ENCODE data around the gene HUNK.

Gene HUNK

GRCh38 chr21:31878831-31879230, 6.0 kb downstream of the HUNK start:
- no peak for TF ChIP-seq ZNF274 (IDR thresholded peaks at IDR 0.05; ENCODE audit: low read depth, low read length)
- no peak overlapping the region for H3K4me3 ChIP-seq (ENCODE audit: low read length)

- TF ChIP-seq ZNF274 (IDR thresholded peaks at IDR 0.05; ENCODE audit: low read depth, low read length): no peak
- no peak overlapping the region for H3K4me3 ChIP-seq (ENCODE audit: low read length)
Measured at GRCh38 chr21:31879241-31879650, 6.4 kb downstream of the HUNK start.

- no peak for TF ChIP-seq ZNF274 (IDR thresholded peaks at IDR 0.05; ENCODE audit: low read depth, low read length)
- H3K4me3 ChIP-seq (ENCODE audit: low read length): no peak overlapping the region
Measured at GRCh38 chr21:31879911-31880310, 7.1 kb downstream of the HUNK start.

GRCh38 chr21:31880816-31881215, 8.0 kb downstream of the HUNK start:
- TF ChIP-seq ZNF274 (IDR thresholded peaks at IDR 0.05; ENCODE audit: low read depth, low read length): no peak
- no peak overlapping the region for H3K4me3 ChIP-seq (ENCODE audit: low read length)

GRCh38 chr21:31882711-31883110, 9.9 kb downstream of the HUNK start:
- no peak for TF ChIP-seq ZNF274 (IDR thresholded peaks at IDR 0.05; ENCODE audit: low read depth, low read length)
- no peak overlapping the region for H3K4me3 ChIP-seq (ENCODE audit: low read length)

GRCh38 chr21:31885146-31885545, 12.3 kb downstream of the HUNK start:
- H3K4me3 ChIP-seq (ENCODE audit: low read length): no peak overlapping the region
- TF ChIP-seq ZNF274 (IDR thresholded peaks at IDR 0.05; ENCODE audit: low read depth, low read length): no peak

- TF ChIP-seq ZNF274 (IDR thresholded peaks at IDR 0.05; ENCODE audit: low read depth, low read length): no peak
Measured at GRCh38 chr21:31886915-31887314, 14.1 kb downstream of the HUNK start.

GRCh38 chr21:31887391-31887841, 14.6 kb downstream of the HUNK start:
- H3K4me3 ChIP-seq (ENCODE audit: low read length): no peak overlapping the region
- TF ChIP-seq ZNF274 (IDR thresholded peaks at IDR 0.05; ENCODE audit: low read depth, low read length): no peak

More at GRCh38 chr21:31886915-31887314, 14.1 kb downstream of the HUNK start:
- no peak overlapping the region for H3K4me3 ChIP-seq (ENCODE audit: low read length)

- H3K4me3 ChIP-seq (ENCODE audit: low read length): no peak overlapping the region
- TF ChIP-seq ZNF274 (IDR thresholded peaks at IDR 0.05; ENCODE audit: low read depth, low read length): no peak
Measured at GRCh38 chr21:31888936-31889371, 16.1 kb downstream of the HUNK start.

- no peak for TF ChIP-seq ZNF274 (IDR thresholded peaks at IDR 0.05; ENCODE audit: low read depth, low read length)
- no peak overlapping the region for H3K4me3 ChIP-seq (ENCODE audit: low read length)
Measured at GRCh38 chr21:31889460-31889859, 16.6 kb downstream of the HUNK start.

GRCh38 chr21:31892686-31893085, 19.9 kb downstream of the HUNK start:
- no peak for TF ChIP-seq ZNF274 (IDR thresholded peaks at IDR 0.05; ENCODE audit: low read depth, low read length)
- no peak overlapping the region for H3K4me3 ChIP-seq (ENCODE audit: low read length)

- no peak overlapping the region for H3K4me3 ChIP-seq (ENCODE audit: low read length)
Measured at GRCh38 chr21:31893851-31894415, 21.1 kb downstream of the HUNK start.

GRCh38 chr21:31894457-31894856, 21.6 kb downstream of the HUNK start:
- TF ChIP-seq ZNF274 (IDR thresholded peaks at IDR 0.05; ENCODE audit: low read depth, low read length): no peak

More at GRCh38 chr21:31893851-31894415, 21.1 kb downstream of the HUNK start:
- no peak for TF ChIP-seq ZNF274 (IDR thresholded peaks at IDR 0.05; ENCODE audit: low read depth, low read length)

GRCh38 chr21:31895077-31895835, 22.4 kb downstream of the HUNK start:
- TF ChIP-seq ZNF274 (IDR thresholded peaks at IDR 0.05; ENCODE audit: low read depth, low read length): no peak
- H3K4me3 ChIP-seq (ENCODE audit: low read length): no peak overlapping the region

More at GRCh38 chr21:31894457-31894856, 21.6 kb downstream of the HUNK start:
- no peak overlapping the region for H3K4me3 ChIP-seq (ENCODE audit: low read length)

GRCh38 chr21:31896019-31896418, 23.2 kb downstream of the HUNK start:
- H3K4me3 ChIP-seq (ENCODE audit: low read length): no peak overlapping the region
- no peak for TF ChIP-seq ZNF274 (IDR thresholded peaks at IDR 0.05; ENCODE audit: low read depth, low read length)
